ENCODE measurements around the gene RBMXL3. TPM values are rescaled to one million over a fixed set of nuclear protein-coding genes. Genes with fewer than 3 reads are reported as not detected.
A peak's percentile ranks its signal among the peaks of the same experiment; 100 is the strongest.

The RBMXL3 gene
- total and polyA plus RNA-seq, 2 experiments from 2014 or later: not detected

DNA sequence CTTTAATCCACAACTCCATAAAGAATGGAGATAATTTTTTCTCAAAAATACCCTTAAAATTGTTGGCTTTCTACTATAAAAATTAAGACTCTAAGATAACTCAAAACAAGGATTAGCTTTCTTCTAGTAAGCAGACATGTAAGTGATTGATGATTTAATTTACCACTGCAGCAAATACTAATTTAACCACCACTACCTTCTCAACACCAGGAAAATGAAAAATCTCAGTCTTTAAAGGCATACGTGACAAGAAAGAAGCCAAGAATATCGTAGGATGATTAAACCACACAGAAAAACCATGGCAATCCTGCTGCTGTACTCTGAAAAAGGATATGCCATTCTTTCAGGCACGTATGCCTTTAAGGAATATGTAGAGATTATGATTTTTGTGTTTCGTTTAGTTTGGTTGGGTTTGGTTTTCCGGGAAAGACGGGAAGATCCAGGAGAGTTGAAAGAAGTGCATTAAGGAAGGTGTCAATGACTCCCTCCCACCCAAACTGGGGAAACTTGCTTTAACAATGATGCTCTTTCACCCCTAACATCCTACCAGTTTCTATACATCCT, 43.8 kb downstream of the RBMXL3 start:
- Histone ChIP-seq H3K4me3 (peak overlapping the region; percentile 18), H3K27me3 (no peaks in the 10 kb centered on the region), H3K79me2 (peaks cover 50% of the 10 kb centered on the region), H3K9me2 (replicated peaks; ENCODE audit: insufficient read depth) (no peaks in the 10 kb centered on the region), H3K4me1 (ENCODE audit: insufficient read depth) (peaks cover 4% of the 10 kb centered on the region), H2AFZ (peak overlapping the region; percentile 2), H3K4me2 (peak overlapping the region; percentile 74), H4K20me1 (ENCODE audit: insufficient read depth, poor library complexity, severe bottlenecking) (no peaks in the 10 kb centered on the region), H3K36me3 (replicated peaks; ENCODE audit: insufficient read depth, low read depth) (no peaks in the 10 kb centered on the region), H3K9me3 (ENCODE audit: low read depth) (no peaks in the 10 kb centered on the region), H3K27ac (peak overlapping the region; percentile 79)
- no peak for DNase-seq (ENCODE audit: low spot score)
- WGBS (ENCODE audit: low lambda C conversion rate, missing lambda C conversion rate): 4% methylated on average over 6 of the region's 6 CpGs
- no peak for TF ChIP-seq EZH2phosphoT487 (IDR thresholded peaks at IDR 0.05; ENCODE audit: low read depth, severe bottlenecking, unreplicated experiment)
- TF ChIP-seq, protein P1, sequence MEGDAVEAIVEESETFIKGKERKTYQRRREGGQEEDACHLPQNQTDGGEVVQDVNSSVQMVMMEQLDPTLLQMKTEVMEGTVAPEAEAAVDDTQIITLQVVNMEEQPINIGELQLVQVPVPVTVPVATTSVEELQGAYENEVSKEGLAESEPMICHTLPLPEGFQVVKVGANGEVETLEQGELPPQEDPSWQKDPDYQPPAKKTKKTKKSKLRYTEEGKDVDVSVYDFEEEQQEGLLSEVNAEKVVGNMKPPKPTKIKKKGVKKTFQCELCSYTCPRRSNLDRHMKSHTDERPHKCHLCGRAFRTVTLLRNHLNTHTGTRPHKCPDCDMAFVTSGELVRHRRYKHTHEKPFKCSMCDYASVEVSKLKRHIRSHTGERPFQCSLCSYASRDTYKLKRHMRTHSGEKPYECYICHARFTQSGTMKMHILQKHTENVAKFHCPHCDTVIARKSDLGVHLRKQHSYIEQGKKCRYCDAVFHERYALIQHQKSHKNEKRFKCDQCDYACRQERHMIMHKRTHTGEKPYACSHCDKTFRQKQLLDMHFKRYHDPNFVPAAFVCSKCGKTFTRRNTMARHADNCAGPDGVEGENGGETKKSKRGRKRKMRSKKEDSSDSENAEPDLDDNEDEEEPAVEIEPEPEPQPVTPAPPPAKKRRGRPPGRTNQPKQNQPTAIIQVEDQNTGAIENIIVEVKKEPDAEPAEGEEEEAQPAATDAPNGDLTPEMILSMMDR (IDR thresholded peaks at IDR 0.05; ENCODE audit: poor library complexity): no peak
- TF ChIP-seq EZH2 (IDR thresholded peaks at IDR 0.05; ENCODE audit: borderline replicate concordance): no peak

DNA sequence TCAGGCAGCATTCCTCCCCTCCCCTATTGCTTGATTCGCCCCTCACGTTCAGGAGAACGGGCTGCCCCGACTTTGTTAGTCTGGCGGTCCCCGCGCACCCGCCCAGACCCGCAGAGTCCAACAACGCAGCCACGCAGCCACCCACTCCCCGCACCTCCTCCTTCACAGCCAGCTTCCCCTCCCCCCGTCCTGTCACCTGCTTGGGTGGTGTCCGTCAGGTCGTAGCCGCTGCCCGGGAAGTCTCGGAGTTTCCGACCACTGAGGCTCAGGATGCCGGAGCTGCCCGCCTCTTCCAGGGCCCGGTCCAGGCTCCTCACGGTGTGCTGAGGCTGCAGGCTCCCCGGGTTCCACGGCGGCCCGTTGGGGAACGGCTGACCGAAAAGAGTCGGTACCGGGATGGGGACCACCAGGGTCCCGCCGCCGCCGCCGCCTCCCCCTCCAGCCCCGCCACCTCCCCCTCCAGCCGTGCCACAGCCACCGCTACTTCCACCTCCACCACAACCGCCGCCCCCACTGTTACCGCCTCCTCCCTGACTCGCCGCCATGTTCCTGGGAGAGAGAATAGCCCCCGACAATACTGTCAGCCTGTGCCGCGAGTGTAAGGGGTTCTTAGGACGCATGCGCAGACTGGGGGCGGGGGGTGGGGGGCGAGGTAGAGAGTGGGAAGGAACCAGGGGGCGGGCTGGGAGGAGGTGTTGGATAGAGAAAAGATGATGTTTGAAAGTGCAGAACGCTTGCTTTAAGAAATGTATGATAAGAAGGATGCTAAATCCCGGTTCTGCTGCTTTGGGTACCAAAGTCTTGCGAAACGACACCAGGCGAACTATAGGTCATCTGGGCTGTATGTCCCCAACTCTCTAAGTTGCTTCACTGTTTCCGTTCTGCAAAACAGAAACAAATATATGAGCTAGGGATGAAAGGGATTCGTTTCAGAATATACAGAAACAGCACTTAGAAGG, 44.6 kb downstream of the RBMXL3 start, which contains the start of gene LRCH2:
Gene LRCH2 (minus strand): TSS at position 600 of the 959 bp plus-strand sequence. CDS start 55 bp downstream, at position 545.
- peak within 1 kb of the TSS; percentile 79 for H3K27ac ChIP-seq
- H3K27me3 ChIP-seq: no peaks in the 10 kb centered on the region
- DNase-seq (ENCODE audit: low spot score): peak; percentile 76
- no peaks in the 10 kb centered on the region for H3K9me2 ChIP-seq (replicated peaks; ENCODE audit: insufficient read depth)
- H3K79me2 ChIP-seq: peaks cover 42% of the 10 kb centered on the region
- TF ChIP-seq EZH2 (IDR thresholded peaks at IDR 0.05; ENCODE audit: borderline replicate concordance): no peak
- peak within 1 kb of the TSS; percentile 74 for H3K4me2 ChIP-seq
- H3K4me3 ChIP-seq: peak within 1 kb of the TSS; percentile 18
- 3% methylated on average over 36 of the region's 59 CpGs for WGBS (ENCODE audit: low lambda C conversion rate, missing lambda C conversion rate)
- H3K9me3 ChIP-seq (ENCODE audit: low read depth): no peaks in the 10 kb centered on the region
- H3K36me3 ChIP-seq (replicated peaks; ENCODE audit: insufficient read depth, low read depth): no peaks in the 10 kb centered on the region
- no peaks in the 10 kb centered on the region for H4K20me1 ChIP-seq (ENCODE audit: insufficient read depth, poor library complexity, severe bottlenecking)
- peak within 1 kb of the TSS; percentile 2 for H2AFZ ChIP-seq
- H3K4me1 ChIP-seq (ENCODE audit: insufficient read depth): peaks cover 4% of the 10 kb centered on the region

DNA sequence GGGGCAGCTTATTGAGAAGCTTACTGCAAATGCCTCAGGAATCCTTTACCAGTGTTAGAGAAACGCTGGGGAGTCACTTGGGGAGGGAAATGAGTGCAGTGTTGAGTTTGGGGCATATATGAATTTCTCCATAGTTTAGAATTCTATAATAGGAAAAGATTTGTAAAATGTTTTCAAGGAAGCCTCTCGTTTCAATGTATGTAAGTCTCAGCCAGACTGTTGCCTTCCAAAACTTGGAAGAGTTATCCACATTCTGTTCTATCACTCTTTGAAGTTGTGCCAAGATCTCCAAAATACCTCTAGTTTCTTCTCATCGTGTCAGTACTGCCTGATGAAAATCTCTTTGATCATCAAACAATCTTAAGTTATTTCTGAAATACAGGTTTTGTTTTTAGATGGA, 45.3 kb downstream of the RBMXL3 start:
- Histone ChIP-seq H3K27me3 (no peaks in the 10 kb centered on the region), H3K4me2 (peak overlapping the region; percentile 74), H3K4me1 (ENCODE audit: insufficient read depth) (peaks cover 4% of the 10 kb centered on the region), H3K9me3 (ENCODE audit: low read depth) (no peaks in the 10 kb centered on the region), H3K4me3 (peak overlapping the region; percentile 18), H3K79me2 (peaks cover 35% of the 10 kb centered on the region), H3K9me2 (replicated peaks; ENCODE audit: insufficient read depth) (no peaks in the 10 kb centered on the region), H4K20me1 (ENCODE audit: insufficient read depth, poor library complexity, severe bottlenecking) (no peaks in the 10 kb centered on the region), H3K36me3 (replicated peaks; ENCODE audit: insufficient read depth, low read depth) (no peaks in the 10 kb centered on the region), H3K27ac (peak overlapping the region; percentile 49), H2AFZ (peak overlapping the region; percentile 2)
- no peak for TF ChIP-seq EZH2 (IDR thresholded peaks at IDR 0.05; ENCODE audit: borderline replicate concordance)
- TF ChIP-seq, protein P1 (IDR thresholded peaks at IDR 0.05; ENCODE audit: poor library complexity): no peak
- TF ChIP-seq EZH2phosphoT487 (IDR thresholded peaks at IDR 0.05; ENCODE audit: low read depth, severe bottlenecking, unreplicated experiment): no peak
- DNase-seq (ENCODE audit: low spot score): no peak
- 29% methylated on average over 3 of the region's 3 CpGs for WGBS (ENCODE audit: low lambda C conversion rate, missing lambda C conversion rate)

DNA sequence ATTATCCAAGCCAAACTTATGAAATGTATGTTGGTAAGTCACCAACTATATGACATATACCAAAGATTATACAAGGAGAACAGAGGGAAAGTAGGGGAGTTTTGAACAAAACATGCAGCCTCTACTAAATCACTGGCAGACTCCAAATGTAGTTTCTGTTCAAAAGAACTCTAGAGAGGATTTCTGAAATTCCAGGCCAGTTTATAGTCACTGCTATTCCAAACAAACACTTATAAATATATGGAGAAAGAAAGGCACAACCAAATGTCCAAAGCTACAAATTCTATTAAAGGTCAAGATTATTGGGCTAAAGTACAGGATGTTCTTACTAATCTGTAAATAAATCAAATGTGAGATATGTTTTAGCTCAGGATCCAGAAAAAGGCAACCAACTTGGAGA, 47.4 kb downstream of the RBMXL3 start:
- H3K27me3 ChIP-seq: no peaks in the 10 kb centered on the region
- H4K20me1 ChIP-seq (ENCODE audit: insufficient read depth, poor library complexity, severe bottlenecking): no peaks in the 10 kb centered on the region
- no peaks in the 10 kb centered on the region for H3K9me3 ChIP-seq (ENCODE audit: low read depth)
- no peak overlapping the region for H3K4me3 ChIP-seq
- H2AFZ ChIP-seq: no peak overlapping the region
- peak overlapping the region; percentile 51 for H3K27ac ChIP-seq
- no peak for TF ChIP-seq EZH2phosphoT487 (IDR thresholded peaks at IDR 0.05; ENCODE audit: low read depth, severe bottlenecking, unreplicated experiment)
- no peak for TF ChIP-seq EZH2 (IDR thresholded peaks at IDR 0.05; ENCODE audit: borderline replicate concordance)
- TF ChIP-seq, protein P1 (IDR thresholded peaks at IDR 0.05; ENCODE audit: poor library complexity): no peak
- peak overlapping the region; percentile 42 for H3K4me2 ChIP-seq
- H3K36me3 ChIP-seq (replicated peaks; ENCODE audit: insufficient read depth, low read depth): no peaks in the 10 kb centered on the region
- DNase-seq (ENCODE audit: low spot score): no peak
- no peaks in the 10 kb centered on the region for H3K4me1 ChIP-seq (ENCODE audit: insufficient read depth)
- H3K9me2 ChIP-seq (replicated peaks; ENCODE audit: insufficient read depth): no peaks in the 10 kb centered on the region
- peaks cover 17% of the 10 kb centered on the region for H3K79me2 ChIP-seq

Measured in hepatocyte (in vitro differentiated cells).